Measurements from ENCODE around the gene KCNQ2.

GRCh38 chr20:63490416-63490815 is 18.0 kb upstream of the KCNQ2 start:
- TF ChIP-seq EZH2 (IDR thresholded peaks at IDR 0.05; ENCODE audit: low read depth) (no peak), CTCF (conservative IDR thresholded peaks at IDR 0.05) (no peak)
